Measurements from ENCODE around the gene BCAS3. TPM values are rescaled to one million over a fixed set of nuclear protein-coding genes. Genes with fewer than 3 reads are reported as not detected.

BCAS3 gene
- total and polyA plus RNA-seq, 3 experiments from 2014 or later = 10.7 to 35.3 (median 13.5) TPM

Other genes with a start within 250 kb of the BCAS3 start
- 10 to 100 TPM; 27.7 to 29.5 TPM for gene APPBP2, start 151.6 kb upstream of the BCAS3 start, total RNA-seq
- 21.0 TPM for gene APPBP2, start 151.6 kb upstream of the BCAS3 start, polyA plus RNA-seq
- 10 to 100 TPM; 17.8 to 19.0 TPM for gene PPM1D, start 77.7 kb upstream of the BCAS3 start, total RNA-seq
- gene PPM1D, start 77.7 kb upstream of the BCAS3 start, polyA plus RNA-seq = 13.1 TPM